ENCODE data around the gene ZNF331.

The ZNF331 gene

DNA sequence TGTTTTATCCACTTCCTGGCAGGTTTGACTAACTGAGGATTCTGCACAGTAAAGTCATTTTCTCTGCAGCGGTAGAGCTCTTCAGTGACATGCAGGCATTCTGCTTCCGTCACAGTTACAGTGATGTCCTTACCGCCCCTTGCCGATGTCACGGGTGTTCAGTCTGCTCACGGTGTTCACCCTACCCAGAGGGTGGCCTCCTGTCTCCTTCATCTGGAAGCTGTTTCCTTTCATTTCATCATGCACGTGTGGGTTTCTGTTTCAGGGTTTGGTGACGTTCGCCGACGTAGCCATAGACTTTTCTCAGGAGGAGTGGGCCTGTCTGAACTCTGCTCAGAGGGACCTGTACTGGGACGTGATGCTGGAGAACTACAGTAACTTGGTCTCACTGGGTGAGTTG is 33.4 kb downstream of the ZNF331 start:
- DNase-seq (ENCODE audit: low spot score) (no peak), FAIRE-seq (no peak)

DNA sequence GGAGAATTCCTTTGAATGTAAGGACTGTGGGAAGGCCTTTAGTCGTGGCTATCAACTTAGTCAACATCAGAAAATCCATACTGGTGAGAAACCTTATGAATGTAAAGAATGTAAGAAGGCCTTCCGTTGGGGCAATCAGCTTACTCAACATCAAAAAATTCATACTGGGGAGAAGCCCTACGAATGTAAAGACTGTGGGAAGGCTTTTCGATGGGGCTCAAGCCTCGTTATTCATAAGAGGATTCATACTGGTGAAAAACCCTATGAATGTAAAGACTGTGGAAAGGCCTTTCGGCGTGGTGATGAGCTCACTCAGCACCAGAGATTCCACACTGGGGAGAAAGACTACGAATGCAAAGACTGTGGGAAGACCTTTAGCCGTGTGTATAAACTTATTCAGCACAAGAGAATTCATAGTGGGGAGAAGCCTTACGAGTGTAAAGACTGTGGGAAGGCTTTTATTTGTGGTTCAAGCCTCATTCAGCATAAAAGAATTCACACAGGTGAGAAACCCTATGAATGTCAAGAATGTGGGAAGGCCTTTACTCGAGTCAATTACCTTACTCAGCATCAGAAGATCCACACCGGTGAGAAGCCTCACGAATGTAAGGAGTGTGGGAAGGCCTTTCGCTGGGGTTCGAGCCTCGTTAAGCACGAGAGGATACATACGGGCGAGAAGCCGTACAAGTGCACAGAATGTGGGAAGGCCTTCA is 39.2 kb downstream of the ZNF331 start:
- no peak for FAIRE-seq
- no peak for DNase-seq (ENCODE audit: low spot score)

DNA sequence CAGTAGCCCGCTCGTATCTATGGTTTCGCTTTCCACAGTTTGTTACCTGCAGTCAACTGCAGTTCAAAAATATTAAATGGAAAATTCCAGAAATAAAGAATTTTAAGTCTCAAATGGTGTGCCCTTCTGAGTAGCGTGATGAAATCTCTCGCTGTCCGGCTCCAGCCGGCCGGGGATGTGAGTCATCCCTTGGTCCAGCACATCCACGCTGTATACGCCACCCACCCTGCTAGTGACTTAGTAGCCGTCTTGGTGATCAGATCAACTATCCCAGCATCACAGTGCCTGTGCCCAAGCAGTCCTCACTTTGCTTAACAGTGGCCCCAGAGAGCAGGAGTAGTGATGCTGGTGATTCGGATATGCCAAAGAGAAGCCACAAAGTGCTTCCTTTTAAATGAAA is 40.0 kb downstream of the ZNF331 start:
- FAIRE-seq (no peak), DNase-seq (ENCODE audit: low spot score) (no peak)

DNA sequence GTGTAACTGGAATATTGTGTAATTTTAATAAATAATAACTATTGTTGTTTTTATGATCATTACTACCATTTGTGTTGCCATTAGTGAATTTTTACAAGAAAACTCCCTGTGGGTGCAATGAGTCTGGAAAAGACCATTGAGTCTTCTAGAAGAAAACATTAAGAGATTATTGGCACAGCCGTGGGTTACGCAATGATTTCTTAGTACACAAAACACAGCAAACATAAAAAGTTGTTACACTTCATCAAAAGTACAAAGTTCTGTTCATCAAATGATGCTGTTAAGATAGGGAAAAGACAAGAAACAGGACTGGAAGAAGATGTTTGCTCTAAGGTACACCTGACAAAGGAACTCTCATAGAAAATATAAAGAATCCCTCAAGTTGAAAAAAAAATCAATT is 41.6 kb downstream of the ZNF331 start:
- DNase-seq (ENCODE audit: low spot score): no peak
- no peak for FAIRE-seq

DNA sequence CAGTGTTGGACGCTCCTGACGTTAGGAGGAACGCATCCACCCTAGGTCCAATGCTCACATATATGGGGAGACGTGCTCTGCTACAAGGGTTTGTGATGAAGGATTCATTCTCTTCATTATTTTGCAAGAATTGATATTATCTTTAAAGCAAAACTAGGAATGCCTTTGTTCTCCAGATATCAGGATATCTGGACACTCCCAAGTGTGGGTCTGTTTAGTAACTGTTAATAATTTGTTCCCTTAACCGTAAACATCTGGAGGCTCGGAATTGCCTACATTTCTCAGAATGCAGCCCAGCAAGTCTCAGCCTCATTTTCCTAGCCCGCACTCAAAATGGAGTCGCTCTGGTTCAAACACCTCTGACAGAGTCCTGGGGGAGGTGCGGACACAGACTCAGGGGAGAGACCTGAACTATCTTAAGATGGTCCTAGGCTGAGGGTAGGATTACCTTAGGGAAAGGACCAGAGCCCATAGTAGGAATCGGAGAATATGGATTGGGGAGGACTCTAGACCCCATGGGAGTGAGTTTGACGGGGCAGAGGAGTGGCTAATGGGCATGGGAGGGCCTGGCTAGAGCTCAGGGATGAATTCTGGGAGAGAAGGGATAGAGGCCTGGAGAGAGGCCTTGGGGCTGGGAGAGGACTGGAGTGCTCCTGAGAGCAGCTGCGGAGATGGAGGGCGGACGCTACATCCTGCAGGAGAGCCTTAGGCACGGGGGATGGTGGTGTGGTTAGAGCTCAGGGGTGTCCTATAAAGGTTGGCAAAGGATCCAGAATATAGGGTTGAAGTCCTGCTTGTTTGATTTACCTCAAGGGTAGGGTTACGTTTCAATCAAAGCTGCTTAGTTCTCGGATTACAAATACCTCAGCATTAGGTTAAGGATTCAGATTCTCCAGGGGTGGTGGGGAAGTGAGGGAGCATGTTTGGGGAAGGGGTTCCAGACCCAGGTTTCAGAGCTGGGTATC is 43.2 kb downstream of the ZNF331 start:
- DNase-seq (ENCODE audit: low spot score) (no peak), FAIRE-seq (no peak)

DNA sequence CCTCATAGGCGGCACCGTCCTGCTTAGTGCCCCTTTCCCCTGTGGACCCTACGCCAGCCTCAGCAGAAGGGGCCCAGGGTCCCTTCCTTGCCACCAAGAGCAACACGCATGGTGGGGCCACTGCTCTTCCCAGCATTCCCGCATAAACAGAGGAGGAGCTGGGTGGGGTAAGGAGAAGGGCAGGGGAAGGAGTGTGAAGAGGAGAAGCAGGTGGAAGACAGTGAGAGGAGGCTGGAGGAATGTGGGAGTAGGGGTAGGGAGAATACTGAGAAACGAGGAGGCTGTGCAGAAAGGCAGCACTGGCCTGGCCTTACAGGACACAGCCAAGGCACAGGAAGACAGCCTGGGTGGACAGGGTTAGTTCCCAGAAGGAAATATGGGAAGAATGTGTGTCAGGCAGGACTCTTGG is 43.9 kb downstream of the ZNF331 start:
- FAIRE-seq (no peak), DNase-seq (ENCODE audit: low spot score) (no peak)

DNA sequence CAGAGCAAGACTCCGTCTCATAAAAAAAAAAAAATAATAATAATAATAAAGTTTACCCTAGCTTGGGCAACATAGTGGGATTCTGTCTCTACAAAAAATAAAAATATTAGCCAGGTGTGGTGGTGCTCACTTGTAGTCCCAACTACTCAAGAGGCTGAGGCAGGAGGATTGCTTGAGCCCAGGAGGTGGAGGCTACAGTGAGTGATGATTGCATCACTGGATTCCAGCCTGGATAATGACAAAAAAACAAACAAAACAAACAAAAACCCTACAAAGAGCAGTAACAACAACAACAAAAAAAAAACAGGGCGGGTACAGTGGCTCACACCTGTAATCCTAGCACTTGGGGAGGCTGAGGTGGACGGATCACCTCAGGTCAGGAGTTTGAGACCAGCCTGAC is 45.2 kb downstream of the ZNF331 start:
- DNase-seq (ENCODE audit: low spot score) (no peak), FAIRE-seq (no peak)

DNA sequence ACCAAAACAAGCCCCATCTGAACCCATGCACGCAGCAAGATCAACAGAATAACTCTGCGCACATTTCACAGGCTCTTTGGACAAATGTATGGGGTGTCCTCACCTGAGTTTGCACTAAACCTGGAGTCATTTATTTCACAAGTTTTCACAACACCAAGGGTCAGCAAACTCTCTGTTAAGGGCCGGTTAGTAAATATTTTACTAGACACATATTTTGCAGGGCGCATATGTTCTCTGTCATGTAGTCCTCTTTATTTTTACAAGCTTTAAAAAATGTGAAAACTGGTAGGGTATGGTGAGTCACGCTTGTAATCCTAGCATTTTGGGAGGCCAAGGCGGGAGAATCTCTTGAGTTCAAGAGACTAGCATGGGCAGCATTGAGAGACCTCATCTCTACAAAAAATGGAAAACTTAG is 48.3 kb downstream of the ZNF331 start:
- no peak for FAIRE-seq
- DNase-seq (ENCODE audit: low spot score): no peak

DNA sequence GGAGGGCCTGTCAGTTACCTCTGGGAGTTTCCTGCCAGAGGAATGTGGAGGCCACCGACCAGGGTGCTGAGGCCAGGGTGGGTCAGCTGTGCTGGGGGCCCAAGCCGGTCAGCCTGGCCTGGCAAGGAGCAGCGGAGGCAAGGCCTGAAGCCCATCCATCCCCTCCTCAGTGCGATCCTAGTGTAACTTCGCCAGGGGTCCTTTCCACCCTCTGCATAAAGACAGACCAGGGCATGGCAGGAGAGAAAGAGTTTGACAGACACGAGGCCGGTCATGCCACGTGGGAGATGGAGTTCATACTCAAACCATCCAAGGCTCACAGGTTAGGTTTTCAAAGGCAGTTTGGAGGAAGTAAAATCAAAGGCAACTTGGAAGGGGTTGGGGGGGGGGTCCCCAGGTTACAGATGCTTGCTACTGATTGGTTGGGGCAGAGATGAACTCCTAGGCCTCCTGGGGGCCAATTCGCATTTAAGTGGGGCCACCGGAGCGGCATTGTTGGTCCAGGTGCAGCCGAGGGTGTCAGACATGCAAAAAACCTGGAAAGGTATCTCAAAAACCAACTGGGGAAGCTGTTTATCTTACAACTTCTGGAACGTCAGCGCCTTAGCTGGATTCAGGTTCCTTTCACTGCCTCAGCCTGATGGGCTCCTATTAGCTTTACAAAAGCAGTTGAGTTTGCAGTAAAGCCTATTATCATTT is 57.0 kb downstream of the ZNF331 start:
- no peak for FAIRE-seq
- no peak for DNase-seq (ENCODE audit: low spot score)

DNA sequence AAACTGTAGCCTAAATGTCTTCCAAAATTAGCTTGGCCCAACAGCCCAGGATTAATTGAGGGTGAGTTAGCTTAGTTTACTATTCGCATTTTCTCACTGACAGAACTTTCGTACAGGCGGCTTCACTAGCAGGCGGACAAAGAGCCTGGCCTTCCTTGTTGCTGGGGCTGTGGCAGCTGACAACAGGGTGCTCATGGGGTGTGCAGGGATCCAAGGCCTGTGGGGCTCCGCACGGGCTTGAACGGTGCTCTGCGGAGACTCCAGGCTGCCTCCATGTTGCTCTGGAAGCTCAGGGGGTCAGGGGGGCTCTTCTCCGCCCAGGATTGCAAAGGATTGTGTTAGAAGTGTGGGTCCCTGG is 57.5 kb downstream of the ZNF331 start:
- FAIRE-seq (no peak), DNase-seq (ENCODE audit: low spot score) (no peak)

DNA sequence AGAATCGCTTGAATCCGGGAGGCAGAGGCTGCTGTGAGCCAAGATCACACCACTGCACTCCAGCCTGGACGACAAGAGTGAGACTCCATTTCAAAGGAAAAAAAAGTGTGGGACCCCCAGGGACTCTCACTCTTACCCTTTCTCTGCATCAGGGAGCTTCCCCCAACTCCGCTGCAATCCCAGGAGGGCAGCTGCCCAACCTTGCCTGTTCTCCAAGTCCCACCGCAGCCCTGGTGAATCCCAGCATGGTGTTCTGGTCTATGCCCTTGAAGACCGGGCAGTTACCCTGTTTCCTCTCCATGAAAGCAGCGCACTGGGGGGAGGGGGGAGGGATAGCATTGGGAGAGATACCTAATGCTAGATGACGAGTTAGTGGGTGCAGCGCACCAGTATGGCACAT is 58.1 kb downstream of the ZNF331 start:
- no peak for DNase-seq (ENCODE audit: low spot score)
- no peak for FAIRE-seq

DNA sequence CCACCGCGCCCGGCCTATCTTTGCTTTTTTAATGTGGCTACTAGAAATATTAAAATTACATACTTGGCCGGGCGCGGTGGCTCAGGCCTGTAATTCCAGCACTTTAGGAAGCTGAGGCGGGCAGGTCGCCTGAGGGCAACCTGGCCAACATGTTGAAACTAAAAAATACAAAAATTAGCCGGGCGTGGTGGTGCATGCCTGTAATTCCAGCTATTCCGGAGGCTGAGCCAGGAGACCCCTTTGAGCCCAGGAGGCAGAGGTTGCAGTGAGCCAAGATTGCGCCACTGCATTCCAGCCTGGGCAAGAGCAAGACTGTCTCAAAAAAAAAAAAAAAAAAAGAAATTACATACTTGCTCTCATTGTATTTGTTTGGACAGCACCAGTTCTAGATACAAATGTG is 59.1 kb downstream of the ZNF331 start:
- DNase-seq (ENCODE audit: low spot score) (no peak), FAIRE-seq (no peak)

DNA sequence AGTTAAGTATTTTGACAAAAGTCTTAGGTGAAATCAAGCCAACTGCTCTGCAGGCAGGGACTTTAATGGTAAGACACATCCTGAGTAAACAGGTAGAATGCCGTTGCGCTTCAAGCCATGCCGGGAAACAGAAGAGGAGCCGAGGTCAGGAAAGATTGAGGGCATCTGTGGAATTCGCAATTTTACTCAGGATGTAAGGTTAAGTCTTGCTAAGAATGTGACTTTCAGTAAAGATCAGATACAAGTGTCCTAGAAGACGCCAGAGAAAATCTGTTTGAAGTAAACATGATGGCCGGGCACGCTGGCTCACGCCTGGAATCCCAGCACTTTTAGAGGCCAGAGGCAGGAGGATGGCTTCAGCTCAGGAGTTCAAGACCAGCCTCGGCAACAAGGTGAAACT is 60.4 kb downstream of the ZNF331 start:
- DNase-seq (ENCODE audit: low spot score) (no peak), FAIRE-seq (no peak)

DNA sequence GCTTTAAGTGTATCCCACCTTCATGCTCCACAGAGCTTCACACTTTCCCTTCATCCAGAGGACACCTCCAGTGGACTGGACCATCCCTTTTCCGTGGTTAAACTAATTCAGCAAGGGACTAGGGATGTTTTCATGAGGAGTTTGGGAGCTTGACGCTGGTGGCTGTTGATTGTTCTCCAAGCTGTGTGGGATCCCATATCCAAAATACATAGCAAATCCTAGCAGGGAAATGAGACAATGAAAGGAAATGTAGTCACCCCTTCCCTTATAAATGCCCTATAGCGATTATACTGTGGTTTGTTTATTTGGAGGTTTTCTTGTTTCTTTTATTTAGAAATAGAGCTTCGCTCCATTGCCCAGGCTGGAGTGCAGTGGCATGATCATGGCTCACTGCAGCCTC is 62.3 kb downstream of the ZNF331 start:
- no peak for DNase-seq (ENCODE audit: low spot score)
- FAIRE-seq: no peak

DNA sequence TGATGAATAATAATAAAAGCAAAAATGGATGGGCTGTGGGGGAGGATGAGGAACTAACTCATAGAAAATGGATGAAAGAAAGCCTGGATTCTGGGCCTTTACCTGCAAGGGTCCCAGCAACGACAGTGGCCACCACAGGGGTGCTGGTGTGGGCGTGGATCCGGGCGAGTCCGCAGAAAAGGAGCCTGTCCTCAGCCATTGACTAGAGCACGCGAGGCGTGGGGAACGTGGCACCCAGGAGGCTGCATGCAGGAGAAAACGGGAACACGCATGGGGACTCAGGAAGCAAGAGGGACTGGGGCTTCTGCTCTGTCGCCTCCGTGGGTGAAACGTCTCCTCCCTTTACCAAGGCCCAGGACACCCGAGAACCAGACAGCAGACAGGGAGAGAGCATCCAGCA is 68.1 kb downstream of the ZNF331 start:
- FAIRE-seq (no peak), DNase-seq (ENCODE audit: low spot score) (no peak)

DNA sequence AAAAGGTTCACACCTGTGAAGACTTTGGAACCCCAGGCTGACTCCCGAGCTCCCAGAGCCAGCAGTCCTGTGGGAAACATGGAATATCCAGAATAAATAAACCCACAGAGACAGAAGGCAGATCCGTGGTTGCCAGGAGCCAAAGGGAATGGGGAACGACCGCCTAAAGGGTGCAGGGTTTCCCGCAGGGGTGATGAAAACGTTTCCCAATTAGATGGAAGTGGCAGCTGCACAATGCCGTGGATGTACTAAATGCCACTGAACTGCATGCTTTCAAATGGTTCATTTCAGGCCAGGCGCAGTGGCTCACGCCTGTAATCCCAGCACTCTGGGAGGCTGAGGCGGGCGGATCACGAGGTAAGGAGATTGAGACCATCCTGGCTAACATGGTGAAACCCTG is 70.4 kb downstream of the ZNF331 start:
- no peak for FAIRE-seq
- DNase-seq (ENCODE audit: low spot score): no peak

DNA sequence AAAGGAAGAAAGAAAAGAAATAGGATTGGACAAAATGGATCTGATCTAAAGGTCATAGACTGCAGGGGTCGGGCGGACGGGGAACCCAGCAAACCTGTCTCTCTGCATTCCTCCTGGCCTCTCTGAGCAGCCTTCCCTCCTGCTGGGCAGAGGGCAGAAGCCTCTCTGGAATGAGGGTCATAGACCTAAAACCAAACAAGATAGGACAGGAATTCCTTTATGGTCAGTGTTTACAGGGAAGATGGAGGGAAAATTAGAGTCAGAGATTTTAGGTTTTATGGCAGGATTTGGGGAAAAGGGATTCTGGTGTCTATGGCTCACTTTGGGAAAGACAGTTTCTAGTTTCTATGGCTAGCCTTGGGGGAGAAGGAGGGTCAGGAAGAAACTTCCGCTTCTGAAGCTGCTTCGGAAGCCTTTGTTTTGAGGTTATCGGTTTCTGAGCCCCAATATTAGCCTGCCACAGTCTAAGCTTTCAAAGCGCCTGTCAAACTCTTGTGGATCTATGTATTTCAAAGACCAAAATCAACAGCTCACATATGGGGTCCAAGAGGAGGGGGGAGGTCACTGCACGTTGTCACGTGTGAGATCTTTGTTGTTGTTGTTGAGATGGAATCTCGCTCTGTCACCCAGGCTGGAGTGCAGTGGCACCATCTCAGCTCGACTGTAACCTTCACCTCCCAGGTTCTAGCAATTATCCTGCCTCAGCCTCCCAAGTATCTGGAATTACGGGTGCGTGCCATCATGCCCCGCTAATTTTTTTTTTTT is 75.0 kb downstream of the ZNF331 start:
- DNase-seq (ENCODE audit: low spot score) (no peak), FAIRE-seq (no peak)

DNA sequence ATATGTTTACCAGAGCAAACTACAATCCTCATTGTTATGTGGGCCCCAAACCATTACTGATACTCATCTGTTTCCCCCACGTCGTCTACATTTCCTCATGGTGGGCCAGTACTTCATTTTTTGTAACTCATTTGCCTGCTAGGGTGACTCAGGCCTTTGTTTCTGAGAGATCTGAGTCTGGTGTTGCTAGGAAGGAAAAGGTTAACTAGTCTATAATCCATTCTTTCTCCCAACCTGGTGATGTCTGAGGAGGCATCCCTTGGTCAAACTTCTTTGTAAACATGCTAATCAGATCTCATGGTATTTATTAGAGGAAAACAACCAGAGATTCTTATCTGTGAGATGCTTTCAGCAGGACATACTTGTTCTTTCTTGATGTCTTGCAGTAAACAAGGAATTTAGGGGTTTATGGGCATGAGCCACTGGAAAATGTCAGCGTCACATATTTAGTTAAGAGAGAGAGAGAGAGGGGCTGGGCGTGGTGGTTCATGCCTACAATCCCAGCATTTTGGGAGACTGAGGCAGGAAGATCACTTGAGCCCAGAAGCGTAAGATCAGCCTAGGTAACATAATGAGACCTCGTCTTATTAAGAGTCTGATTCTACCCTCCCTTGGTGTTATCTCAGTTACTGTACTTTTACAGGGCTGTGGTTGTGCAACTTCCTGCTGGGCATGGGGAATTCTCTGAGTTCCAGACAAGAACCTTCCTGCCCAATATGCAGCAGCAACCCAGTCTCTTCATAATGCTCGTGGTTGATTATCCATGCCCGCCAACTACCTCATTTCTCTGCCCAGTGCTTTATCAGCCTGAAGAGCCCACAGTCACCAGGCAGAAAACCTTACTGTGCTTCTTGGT is 84.2 kb downstream of the ZNF331 start:
- FAIRE-seq: no peak
- no peak for DNase-seq (ENCODE audit: low spot score)

DNA sequence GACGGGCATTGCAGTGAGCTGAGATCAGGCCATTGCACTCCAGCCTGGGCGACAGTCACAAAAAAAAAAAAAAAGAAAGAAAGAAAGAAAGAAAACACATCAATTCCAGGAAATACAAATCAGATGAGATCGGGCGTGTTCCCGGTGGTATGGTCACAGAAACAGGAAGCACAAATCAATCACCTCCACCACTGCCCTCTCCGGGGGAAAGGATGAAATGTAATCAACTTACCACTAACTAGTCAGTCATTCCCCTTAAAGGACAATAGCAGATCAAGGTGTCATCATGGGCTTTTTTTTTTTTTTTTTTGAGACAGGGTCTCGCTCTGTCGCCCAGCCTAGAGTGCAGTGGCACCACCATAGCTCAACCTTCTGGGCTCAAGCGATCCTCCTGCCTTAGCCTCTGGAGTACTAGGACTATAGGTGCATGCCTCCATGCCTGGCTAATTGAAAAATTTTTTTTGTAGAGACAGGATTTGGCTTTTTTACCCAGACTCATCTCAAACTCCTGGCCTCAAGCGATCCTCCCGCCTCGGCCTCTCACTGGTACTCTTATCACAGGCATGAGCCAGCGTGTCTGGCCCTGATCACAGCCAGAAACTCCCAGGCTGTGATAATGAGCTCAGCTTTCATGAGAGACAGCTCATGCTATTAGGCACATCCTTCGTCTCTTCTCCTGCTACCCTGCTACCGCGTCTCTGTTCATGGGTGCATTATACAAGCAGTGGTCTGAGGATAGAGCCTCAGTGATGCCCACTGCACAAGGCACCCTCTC is 87.0 kb downstream of the ZNF331 start:
- DNase-seq (ENCODE audit: low spot score) (no peak), FAIRE-seq (no peak)

DNA sequence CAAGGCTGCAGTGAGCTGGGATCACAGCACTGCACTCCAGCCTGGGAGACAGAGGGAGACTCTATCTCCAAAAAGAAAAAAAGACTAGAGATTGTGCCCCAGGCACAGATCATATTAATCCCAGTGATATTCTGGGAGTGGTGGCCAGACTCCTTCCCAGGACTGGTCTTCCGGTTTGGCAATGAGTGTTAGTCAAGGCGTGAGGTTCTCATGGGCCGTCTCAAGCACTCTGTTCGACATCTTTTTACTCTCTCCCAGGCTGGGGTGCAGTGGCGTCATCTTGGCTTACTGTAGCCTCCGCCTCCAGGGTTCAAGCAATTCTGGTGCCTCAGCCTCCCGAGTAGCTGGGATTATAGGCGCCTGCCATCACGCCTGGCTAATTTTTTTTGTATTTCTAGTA is 88.5 kb downstream of the ZNF331 start:
- FAIRE-seq (no peak), DNase-seq (ENCODE audit: low spot score) (no peak)
